CD8-positive, alpha-beta memory T cell (primary cell): ENCODE data around the gene LRRC37A3. TPM values are rescaled to one million over a fixed set of nuclear protein-coding genes. Genes with fewer than 3 reads are reported as not detected.
A peak's percentile ranks its signal among the peaks of the same experiment; 100 is the strongest.
"Not testable (repeated sequence)": the region's sequence is repeated elsewhere in the genome, so short reads cannot be mapped to it uniquely, and the experiment has no call there.

ENCODE experiments used
- CTCF ChIA-PET: fragments of 350-600 bp; sonication (Branson Sonifier 250); formaldehyde crosslinking; loops from one replicate; lab custom pipeline; 2021; ENCODE audit warnings: antibody characterized with exemption; lab: Charles Lee
- POLR2A ChIA-PET: fragments of 350-600 bp; sonication (Branson Sonifier 250); formaldehyde crosslinking; loops from one replicate; lab custom pipeline; 2021; ENCODE audit warnings: antibody characterized with exemption; lab: Charles Lee
- DNase-seq, 5 donors: peaks; one replicate each; pipeline versions ENCODE4 v3.0.0 to v3.0.0-alpha.2; 2020 to 2022; ENCODE audit warnings: mixed read lengths in 1 of 5
- H3K27ac ChIP-seq: one replicate; pipeline ENCODE4 v1.7.0; 2013; ENCODE audit warnings: low read depth, mild to moderate bottlenecking, low read length, moderate library complexity
- H3K27me3 ChIP-seq: 2 replicates; pipeline ENCODE4 v1.7.0; 2013; ENCODE audit warnings: low read length, mild to moderate bottlenecking; ENCODE audit not compliant: insufficient read depth, poor library complexity, severe bottlenecking
- H3K36me3 ChIP-seq: 2 replicates; pipeline ENCODE4 v1.7.0; 2013; ENCODE audit warnings: mild to moderate bottlenecking, low read length, moderate library complexity; ENCODE audit not compliant: insufficient read depth
- H3K4me1 ChIP-seq: 2 replicates; pipeline ENCODE4 v1.7.0; 2013; ENCODE audit warnings: mild to moderate bottlenecking, low read length, moderate library complexity; ENCODE audit not compliant: insufficient read depth
- H3K4me3 ChIP-seq: 2 replicates; pipeline ENCODE4 v1.7.0; 2013; ENCODE audit warnings: mild to moderate bottlenecking, low read length
- H3K9me3 ChIP-seq: 2 replicates; pipeline ENCODE4 v1.7.0; 2013; ENCODE audit warnings: mild to moderate bottlenecking, low read length
- H3K27ac Mint-ChIP-seq, 8 donors: one replicate each; pipeline ENCODE4 v1.8.0; 2020 to 2021; ENCODE audit warnings: mixed read lengths in 8 of 8, mild to moderate bottlenecking in 6 of 8, inconsistent platforms in 3 of 8, moderate library complexity in 3 of 8
- H3K27me3 Mint-ChIP-seq, 2 donors: one replicate each; pipeline ENCODE4 v1.8.0; 2020 to 2021; ENCODE audit warnings: mixed read lengths in 2 of 2, mild to moderate bottlenecking in 1 of 2, moderate library complexity in 1 of 2
- H3K36me3 Mint-ChIP-seq, 3 donors: one replicate each; pipeline ENCODE4 v1.8.0; 2020 to 2021; ENCODE audit warnings: mixed read lengths in 3 of 3, inconsistent platforms in 1 of 3, mild to moderate bottlenecking in 1 of 3
- H3K4me1 Mint-ChIP-seq, 3 donors: one replicate each; pipeline ENCODE4 v1.8.0; 2020 to 2021; ENCODE audit warnings: mixed read lengths in 3 of 3, inconsistent platforms in 1 of 3, mild to moderate bottlenecking in 1 of 3
- H3K4me3 Mint-ChIP-seq, 7 donors: one replicate each; pipeline ENCODE4 v1.8.0; 2020 to 2021; ENCODE audit warnings: mixed read lengths in 7 of 7, mild to moderate bottlenecking in 6 of 7, moderate library complexity in 4 of 7, inconsistent platforms in 2 of 7
- H3K9me3 Mint-ChIP-seq, 5 donors: one replicate each; pipeline ENCODE4 v1.8.0; 2020 to 2022; ENCODE audit warnings: mixed read lengths in 5 of 5, mild to moderate bottlenecking in 3 of 5, moderate library complexity in 2 of 5, inconsistent platforms in 1 of 5
- polyA plus RNA-seq: library from polyadenylated mRNA; unstranded; fragments of 300-500 nt; fragmentation: Illumina TruSeq; gene quantifications from one replicate; pipeline ENCODE4 v1.2.3, GENCODE V29; 2021
- total RNA-seq, 2 experiments: library from RNA; stranded (reverse); gene quantifications; one replicate each; pipeline ENCODE4 v1.2.3, GENCODE V29; 2021

Gene LRRC37A3
- total and polyA plus RNA-seq, 3 experiments from 2014 or later = 1.5 to 9.3 (median 6.6) TPM

- H3K4me3 ChIP-seq, H3K4me1 Mint-ChIP-seq, H3K4me1 ChIP-seq, H3K9me3 ChIP-seq, CTCF ChIA-PET, DNase-seq, H3K27me3 Mint-ChIP-seq, H3K4me3 Mint-ChIP-seq, H3K27me3 ChIP-seq, H3K27ac ChIP-seq, POLR2A ChIA-PET, H3K36me3 Mint-ChIP-seq, H3K36me3 ChIP-seq, H3K9me3 Mint-ChIP-seq: not testable (repeated sequence)
- peak overlapping the region in 2 of 8 donors; percentile 17 to 33 for H3K27ac Mint-ChIP-seq
Observed at GRCh38 chr17:64909511-64910190, 9.6 kb downstream of the LRRC37A3 start.

GRCh38 chr17:64904069-64904468 is 15.2 kb downstream of the LRRC37A3 start:
- H3K27ac ChIP-seq, H3K4me3 ChIP-seq, H3K27me3 ChIP-seq, POLR2A ChIA-PET, H3K27me3 Mint-ChIP-seq, H3K9me3 Mint-ChIP-seq, CTCF ChIA-PET, H3K4me1 Mint-ChIP-seq, H3K4me1 ChIP-seq, H3K27ac Mint-ChIP-seq, H3K4me3 Mint-ChIP-seq, H3K36me3 ChIP-seq, H3K9me3 ChIP-seq, H3K36me3 Mint-ChIP-seq, DNase-seq: not testable (repeated sequence)

DNA sequence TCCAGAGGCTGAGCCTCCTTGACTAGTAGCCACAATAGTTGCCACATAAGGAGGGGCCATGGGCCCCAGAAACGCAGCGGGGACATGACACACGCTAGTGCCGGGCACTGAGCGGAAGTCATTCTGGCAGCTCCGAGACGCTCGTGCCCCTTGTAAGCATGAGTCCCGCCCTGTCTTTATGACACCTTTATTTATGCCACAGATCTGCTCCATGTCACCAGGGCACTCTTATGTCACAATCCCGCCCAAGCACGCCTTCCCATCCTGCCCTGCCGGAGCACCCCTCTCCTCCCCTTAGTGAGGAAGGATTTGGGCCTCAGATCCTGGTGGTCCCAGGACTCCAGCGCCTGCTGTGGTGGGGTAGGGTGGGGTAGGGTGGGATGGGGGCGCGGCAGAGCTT is 22.1 kb downstream of the LRRC37A3 start:
- POLR2A ChIA-PET, H3K4me3 ChIP-seq, H3K27me3 ChIP-seq, H3K36me3 ChIP-seq, H3K4me3 Mint-ChIP-seq, H3K27ac Mint-ChIP-seq, H3K36me3 Mint-ChIP-seq, H3K27me3 Mint-ChIP-seq, DNase-seq, CTCF ChIA-PET, H3K9me3 Mint-ChIP-seq, H3K27ac ChIP-seq, H3K9me3 ChIP-seq, H3K4me1 Mint-ChIP-seq, H3K4me1 ChIP-seq: not testable (repeated sequence)

GRCh38 chr17:64874210-64874609 is 45.1 kb downstream of the LRRC37A3 start:
- DNase-seq, H3K4me3 Mint-ChIP-seq, H3K36me3 ChIP-seq, H3K9me3 ChIP-seq, H3K4me3 ChIP-seq, H3K4me1 ChIP-seq, H3K4me1 Mint-ChIP-seq, H3K27me3 ChIP-seq, H3K27ac Mint-ChIP-seq, CTCF ChIA-PET, H3K9me3 Mint-ChIP-seq, H3K36me3 Mint-ChIP-seq, H3K27me3 Mint-ChIP-seq, POLR2A ChIA-PET, H3K27ac ChIP-seq: not testable (repeated sequence)

GRCh38 chr17:64847504-64848466 is 71.5 kb downstream of the LRRC37A3 start:
- H3K27ac ChIP-seq, H3K4me1 ChIP-seq, H3K36me3 Mint-ChIP-seq, H3K9me3 Mint-ChIP-seq, H3K36me3 ChIP-seq, H3K27me3 ChIP-seq, POLR2A ChIA-PET, H3K4me1 Mint-ChIP-seq, H3K27me3 Mint-ChIP-seq, H3K27ac Mint-ChIP-seq, CTCF ChIA-PET, H3K4me3 ChIP-seq, H3K9me3 ChIP-seq: not testable (repeated sequence)
- peak; percentile 52 to 78 (median 65) for DNase-seq
- H3K4me3 Mint-ChIP-seq = peak overlapping the region in 1 of 7 donors; percentile 59

DNA sequence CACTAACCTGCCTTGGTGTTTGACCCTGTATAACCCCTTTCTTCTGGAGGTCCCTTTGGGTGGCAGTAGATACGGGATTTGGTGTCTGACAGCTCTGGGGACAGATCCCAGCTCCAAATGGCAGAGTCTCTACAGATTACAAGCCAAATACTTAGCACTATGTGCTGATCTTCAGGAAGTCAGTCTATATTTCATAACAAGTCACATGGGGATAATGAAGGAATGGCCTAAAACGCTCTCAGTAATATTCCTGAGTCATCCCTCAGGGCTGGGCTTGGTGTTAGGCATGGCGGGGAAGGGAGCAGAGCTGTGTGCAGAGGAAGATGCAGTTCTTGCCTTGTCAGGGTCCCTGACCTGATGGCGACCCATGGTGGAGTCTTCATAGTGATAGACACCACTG is 72.4 kb downstream of the LRRC37A3 start:
- H3K27ac ChIP-seq, CTCF ChIA-PET, H3K36me3 ChIP-seq, H3K36me3 Mint-ChIP-seq, H3K4me1 Mint-ChIP-seq, DNase-seq, POLR2A ChIA-PET, H3K4me3 ChIP-seq, H3K9me3 Mint-ChIP-seq, H3K27ac Mint-ChIP-seq, H3K4me3 Mint-ChIP-seq, H3K27me3 Mint-ChIP-seq, H3K9me3 ChIP-seq, H3K27me3 ChIP-seq, H3K4me1 ChIP-seq: not testable (repeated sequence)

GRCh38 chr17:64843918-64844317 is 75.4 kb downstream of the LRRC37A3 start:
- H3K4me1 ChIP-seq, H3K9me3 Mint-ChIP-seq, H3K27me3 ChIP-seq, H3K4me1 Mint-ChIP-seq, H3K4me3 ChIP-seq, H3K27ac Mint-ChIP-seq, POLR2A ChIA-PET, DNase-seq, H3K27ac ChIP-seq, H3K9me3 ChIP-seq, H3K36me3 Mint-ChIP-seq, CTCF ChIA-PET, H3K36me3 ChIP-seq, H3K27me3 Mint-ChIP-seq, H3K4me3 Mint-ChIP-seq: not testable (repeated sequence)

DNA sequence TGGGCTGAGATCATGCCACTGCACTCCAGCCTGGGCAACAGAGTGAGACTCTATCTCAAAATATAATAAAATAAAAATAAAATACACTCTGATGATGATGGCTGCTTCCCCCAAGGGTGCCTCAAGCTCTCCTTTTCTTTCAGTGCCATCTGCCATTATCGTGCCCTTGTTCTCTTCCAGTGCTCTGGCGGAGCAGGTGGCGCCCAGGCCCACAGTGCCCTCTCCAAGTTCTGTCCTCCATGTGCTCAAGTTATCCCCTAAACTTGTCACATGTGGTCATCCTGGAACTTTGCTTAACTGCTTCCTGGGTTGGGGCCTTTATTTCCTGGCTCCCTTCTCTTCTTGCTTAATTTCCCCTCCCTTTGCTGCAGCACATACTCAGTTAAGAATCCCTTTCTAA is 76.4 kb downstream of the LRRC37A3 start:
- CTCF ChIA-PET, H3K27me3 Mint-ChIP-seq, DNase-seq, H3K27ac ChIP-seq, H3K4me1 Mint-ChIP-seq, H3K27ac Mint-ChIP-seq, H3K4me3 Mint-ChIP-seq, H3K36me3 Mint-ChIP-seq, H3K9me3 ChIP-seq, H3K4me1 ChIP-seq, H3K4me3 ChIP-seq, H3K36me3 ChIP-seq, H3K9me3 Mint-ChIP-seq, POLR2A ChIA-PET, H3K27me3 ChIP-seq: not testable (repeated sequence)
